H9 (cell line): ENCODE results near the gene FAM219A. TPM values are rescaled to one million over a fixed set of nuclear protein-coding genes. Genes with fewer than 3 reads are reported as not detected.

Source experiments
- DNase-seq: peaks from one replicate; pipeline ENCODE4 v3.0.0-alpha.2; 2017
- H2AFZ ChIP-seq: one replicate; pipeline ENCODE4 v1.6.1; 2013; ENCODE audit warnings: mild to moderate bottlenecking, low read length, control low read depth, moderate library complexity
- H2AK5ac ChIP-seq: 2 replicates; pipeline ENCODE4 v1.6.1; 2013; ENCODE audit warnings: low read length, control low read depth, mixed read lengths; ENCODE audit not compliant: insufficient read length
- H2BK120ac ChIP-seq: one replicate; pipeline ENCODE4 v1.6.1; 2013; ENCODE audit warnings: low read depth, mild to moderate bottlenecking, low read length, control low read depth, inconsistent platforms; ENCODE audit not compliant: poor library complexity, severe bottlenecking
- H2BK12ac ChIP-seq: 2 replicates; pipeline ENCODE4 v1.6.1; 2013; ENCODE audit warnings: low read length, control low read depth, mixed read lengths, low read depth; ENCODE audit not compliant: insufficient read length
- H2BK15ac ChIP-seq: 2 replicates; pipeline ENCODE4 v1.6.1; 2013; ENCODE audit warnings: low read depth, low read length, control low read depth
- H2BK20ac ChIP-seq: one replicate; pipeline ENCODE4 v1.6.1; 2013; ENCODE audit warnings: low read depth, mild to moderate bottlenecking, low read length, control low read depth, inconsistent platforms; ENCODE audit not compliant: poor library complexity, severe bottlenecking
- H2BK5ac ChIP-seq: 2 replicates; pipeline ENCODE4 v1.6.1; 2013; ENCODE audit warnings: low read length, control low read depth, mixed read lengths; ENCODE audit not compliant: insufficient read length
- H3K14ac ChIP-seq: 2 replicates; pipeline ENCODE4 v1.6.1; 2013; ENCODE audit warnings: low read length, control low read depth; ENCODE audit not compliant: insufficient read depth
- H3K18ac ChIP-seq: 2 replicates; pipeline ENCODE4 v1.6.1; 2013; ENCODE audit warnings: low read depth, mild to moderate bottlenecking, mixed read lengths, low read length, control low read depth; ENCODE audit not compliant: insufficient read length
- H3K23ac ChIP-seq: 2 replicates; pipeline ENCODE4 v1.6.1; 2013; ENCODE audit warnings: low read length, control low read depth, mixed read lengths, low read depth; ENCODE audit not compliant: insufficient read length
- H3K23me2 ChIP-seq: 2 replicates; pipeline ENCODE4 v1.6.1; 2013; ENCODE audit warnings: low read depth, mild to moderate bottlenecking, mixed read lengths, low read length, control low read depth; ENCODE audit not compliant: insufficient read length, poor library complexity, severe bottlenecking
- H3K27ac ChIP-seq: 2 replicates; pipeline ENCODE4 v1.5.1; 2013; ENCODE audit warnings: low read length, control low read depth, mixed read lengths, low read depth; ENCODE audit not compliant: insufficient read length
- H3K27me3 ChIP-seq: 2 replicates; pipeline ENCODE4 v1.6.1; 2013; ENCODE audit warnings: low read length, control low read depth, inconsistent platforms; ENCODE audit not compliant: insufficient read depth
- H3K4ac ChIP-seq: 2 replicates; pipeline ENCODE4 v1.6.1; 2013; ENCODE audit warnings: low read depth, mild to moderate bottlenecking, control low read depth, inconsistent platforms, low read length, moderate library complexity
- H3K4me1 ChIP-seq: 2 replicates; pipeline ENCODE4 v1.6.1; 2013; ENCODE audit warnings: low read length, control low read depth, inconsistent platforms; ENCODE audit not compliant: insufficient read depth
- H3K4me2 ChIP-seq: 2 replicates; pipeline ENCODE4 v1.6.1; 2013; ENCODE audit warnings: low read length, control low read depth, mixed read lengths; ENCODE audit not compliant: insufficient read length, insufficient read depth
- H3K56ac ChIP-seq: 2 replicates; pipeline ENCODE4 v1.6.1; 2013; ENCODE audit warnings: low read depth, mild to moderate bottlenecking, mixed read lengths, low read length, control low read depth; ENCODE audit not compliant: insufficient read length
- H3K79me1 ChIP-seq: 2 replicates; pipeline ENCODE4 v1.6.1; 2013; ENCODE audit warnings: low read depth, mild to moderate bottlenecking, moderate library complexity, low read length, control low read depth, inconsistent platforms; ENCODE audit not compliant: insufficient read depth, poor library complexity, severe bottlenecking
- H3K79me2 ChIP-seq: 2 replicates; pipeline ENCODE4 v1.6.1; 2013; ENCODE audit warnings: low read length, control low read depth, inconsistent platforms; ENCODE audit not compliant: insufficient read depth
- H3K9ac ChIP-seq: 2 replicates; pipeline ENCODE4 v1.6.1; 2013; ENCODE audit warnings: low read length, control low read depth, mixed read lengths; ENCODE audit not compliant: insufficient read length; ENCODE audit errors: extremely low read depth
- H3K9me3 ChIP-seq: one replicate; pipeline ENCODE4 v1.6.1; 2013; ENCODE audit warnings: low read depth, low read length, inconsistent platforms; ENCODE audit not compliant: control insufficient read depth
- H3T11ph ChIP-seq: one replicate; pipeline ENCODE4 v1.6.1; 2013; ENCODE audit warnings: mild to moderate bottlenecking, low read length, control low read depth, inconsistent platforms
- H4K20me1 ChIP-seq: one replicate; pipeline ENCODE4 v1.6.1; 2013; ENCODE audit not compliant: control insufficient read depth, insufficient read length, insufficient read depth
- H4K5ac ChIP-seq: 2 replicates; pipeline ENCODE4 v1.6.1; 2013; ENCODE audit warnings: low read depth, mild to moderate bottlenecking, mixed read lengths, low read length, control low read depth; ENCODE audit not compliant: insufficient read length
- H4K8ac ChIP-seq: replicated peaks from 2 replicates; pipeline ENCODE4 v1.6.1; 2013; ENCODE audit warnings: low read length, control low read depth, mixed read lengths, low read depth; ENCODE audit not compliant: insufficient read length
- H4K91ac ChIP-seq: 2 replicates; pipeline ENCODE4 v1.6.1; 2013; ENCODE audit warnings: low read depth, mild to moderate bottlenecking, moderate library complexity, mixed read lengths, low read length, control low read depth; ENCODE audit not compliant: insufficient read length
- H3K27ac Mint-ChIP-seq, 3 experiments: 2 replicates in 2 of 3; 3 replicates in 1 of 3; pipeline ENCODE4 v1.8.0; 2020 to 2021; ENCODE audit warnings: mixed read lengths in 3 of 3, mild to moderate bottlenecking in 1 of 3, moderate library complexity in 1 of 3
- H3K27me3 Mint-ChIP-seq: 2 replicates; pipeline ENCODE4 v1.8.0; 2021; ENCODE audit warnings: low read depth, mild to moderate bottlenecking, moderate library complexity, mixed read lengths
- H3K36me3 Mint-ChIP-seq, 3 experiments: 2 replicates in 2 of 3; 3 replicates in 1 of 3; pipeline ENCODE4 v1.8.0; 2020 to 2021; ENCODE audit warnings: low read depth in 3 of 3, mixed read lengths in 3 of 3; ENCODE audit not compliant: insufficient read depth in 1 of 3
- H3K4me1 Mint-ChIP-seq, 2 experiments: 2 replicates each; pipeline ENCODE4 v1.8.0; 2020; ENCODE audit warnings: mixed read lengths in 2 of 2
- H3K4me3 Mint-ChIP-seq, 2 experiments: 2 replicates in 1 of 2; 3 replicates in 1 of 2; pipeline ENCODE4 v1.8.0; 2020 to 2021; ENCODE audit warnings: mild to moderate bottlenecking in 2 of 2, mixed read lengths in 2 of 2, moderate library complexity in 1 of 2
- H3K9me3 Mint-ChIP-seq, 2 experiments: 2 replicates in 1 of 2; 3 replicates in 1 of 2; pipeline ENCODE4 v1.8.0; 2020; ENCODE audit warnings: mild to moderate bottlenecking in 2 of 2, mixed read lengths in 2 of 2, moderate library complexity in 1 of 2
- CTCF ChIP-seq: fragments of 200-600 bp; sonication (generic); conservative IDR thresholded peaks from 3 replicates; pipeline ENCODE4 v1.8.0; 2021; ENCODE audit warnings: antibody characterized with exemption, mild to moderate bottlenecking
- WGBS: extraction: QIAGEN DNeasy Blood & Tissue Kit; methylation state at CpG from one replicate; pipeline ENCODE4 v1.1.7; 2013; ENCODE audit warnings: missing lambda C conversion rate, low lambda C conversion rate, mixed read lengths; ENCODE audit not compliant: insufficient read length; ENCODE audit errors: extremely low coverage; 5-methylcytosine and 5-hydroxymethylcytosine counted together
- long read RNA-seq: library from polyadenylated mRNA; unstranded; transcript quantifications from one replicate; pipeline ENCODE4 v2.0.0, GENCODE V29; 2020
- total RNA-seq: library from RNA; stranded (reverse); gene quantifications from 2 replicates; pipeline ENCODE4 v1.2.1, GENCODE V29; 2021

Gene FAM219A
- 16.7 and 17.5 TPM in 2 replicates for total RNA-seq
- long read RNA-seq = 0 reads

- peak within 1 kb of the TSS in 1 of 3 experiments; percentile 88; a peak in 2 of 7 replicates for H3K27ac Mint-ChIP-seq
- Histone ChIP-seq H4K91ac (no peak within 1 kb of the TSS), H3K23me2 (peaks cover 12% of the 10 kb centered on the region), H4K5ac (no peak within 1 kb of the TSS), H3K9ac (peak within 1 kb of the TSS; percentile 69), H3K4ac (no peak within 1 kb of the TSS), H3K9me3 (no peaks in the 10 kb centered on the region), H3K4me1 (no peaks in the 10 kb centered on the region), H3K23ac (no peak within 1 kb of the TSS), H2AFZ (no peak within 1 kb of the TSS), H3K27ac (no peak within 1 kb of the TSS), H4K20me1 (no peaks in the 10 kb centered on the region), H4K8ac (no peak within 1 kb of the TSS), H3K4me2 (peak within 1 kb of the TSS; percentile 77), H3K79me1 (no peaks in the 10 kb centered on the region), H2BK15ac (no peak within 1 kb of the TSS), H3K79me2 (no peaks in the 10 kb centered on the region), H2BK5ac (no peak within 1 kb of the TSS), H3K14ac (peak within 1 kb of the TSS; percentile 42), H2AK5ac (no peak within 1 kb of the TSS), H3K56ac (no peak within 1 kb of the TSS), H2BK120ac (no peak within 1 kb of the TSS), H2BK20ac (no peak within 1 kb of the TSS), H2BK12ac (no peak within 1 kb of the TSS), H3T11ph (no peak within 1 kb of the TSS), H3K27me3 (no peaks in the 10 kb centered on the region), H3K18ac (peak within 1 kb of the TSS; percentile 47)
- no peaks in the 10 kb centered on the region for H3K9me3 Mint-ChIP-seq
- H3K4me3 Mint-ChIP-seq = peak within 1 kb of the TSS; percentile 91 to 94
- peak; percentile 98 for DNase-seq
- peaks cover 15 to 24% of the 10 kb centered on the region in 2 experiments for H3K4me1 Mint-ChIP-seq
- H3K27me3 Mint-ChIP-seq = peaks cover 35% of the 10 kb centered on the region
- TF ChIP-seq CTCF = no peak
- no CpG with 5 or more reads among the region's 94 CpGs for WGBS
- no peaks in the 10 kb centered on the region for H3K36me3 Mint-ChIP-seq
These were observed at the start of gene FAM219A, which contains the start of gene DNAI1 for GRCh38 chr9:34458013-34458958. TSS of gene FAM219A (minus strand) at chr9:34458570. CDS start at chr9:34458263, 307 bp downstream. TSS of gene DNAI1 (plus strand) at chr9:34458805. CDS start at chr9:34459006, 201 bp downstream.
